Panc1 (cell line): ENCODE data around the gene YY1. TPM values are rescaled to one million over a fixed set of nuclear protein-coding genes. Genes with fewer than 3 reads are reported as not detected.

Experiments used
- ATAC-seq: fragments of 200-7000 bp; cut with Tn5 transposase; 2 replicates; pipeline ENCODE4 v1.9.1; 2020; ENCODE audit warnings: mild to moderate bottlenecking, moderate library complexity
- BruUV-seq: library from RNA; stranded (reverse); fragments of 400-500 nt; replicated peaks from 2 replicates; lab custom pipeline; 2021; lab: Mats Ljungman, UMichigan
- CTCF ChIA-PET: fragments of 300-600 bp; sonication (Branson Sonifier 250); formaldehyde crosslinking; loops from one replicate; lab custom pipeline; 2022; ENCODE audit warnings: antibody characterized with exemption; lab: Charles Lee
- POLR2A ChIA-PET: fragments of 300-600 bp; sonication (Branson Sonifier 250); formaldehyde crosslinking; loops from one replicate; lab custom pipeline; 2022; ENCODE audit warnings: antibody characterized with exemption; lab: Charles Lee
- DNase-seq: peaks from one replicate; pipeline ENCODE4 v3.0.0-alpha.2; 2010; ENCODE audit warnings: low read depth, low spot score
- H3K27ac ChIP-seq: 2 replicates; pipeline ENCODE4 v1.5.1; 2011; ENCODE audit warnings: mild to moderate bottlenecking, low read length, inconsistent platforms
- H3K27me3 ChIP-seq: fragments of 200-500 bp; sonication (Bioruptor generic); 2 replicates; pipeline ENCODE4 v1.6.0; 2014; ENCODE audit warnings: low read length, inconsistent platforms; ENCODE audit not compliant: control insufficient read depth, insufficient read depth
- H3K36me3 ChIP-seq: fragments of 200-500 bp; sonication (Bioruptor generic); 2 replicates; pipeline ENCODE4 v1.5.1; 2014; ENCODE audit warnings: inconsistent platforms, mild to moderate bottlenecking, low read length, moderate library complexity; ENCODE audit not compliant: control insufficient read depth, insufficient read depth
- H3K4me1 ChIP-seq: 2 replicates; pipeline ENCODE4 v1.5.1; 2011; ENCODE audit warnings: inconsistent platforms, mild to moderate bottlenecking, low read length, moderate library complexity; ENCODE audit not compliant: control insufficient read depth, insufficient read depth
- H3K4me3 ChIP-seq, 2 experiments: 2 replicates each; pipeline ENCODE4 v1.5.1; 2011 to 2012; ENCODE audit warnings: low read depth in 2 of 2, low read length in 2 of 2, mild to moderate bottlenecking in 2 of 2, inconsistent platforms in 1 of 2, moderate library complexity in 1 of 2
- H3K9me3 ChIP-seq: fragments of 200-500 bp; sonication (Bioruptor generic); 2 replicates; pipeline ENCODE4 v1.5.1; 2014; ENCODE audit warnings: low read depth, mild to moderate bottlenecking, inconsistent platforms, low read length, moderate library complexity; ENCODE audit not compliant: control insufficient read depth, insufficient read depth
- POLR2AphosphoS5 ChIP-seq: IDR thresholded peaks from 2 replicates; pipeline ENCODE4 v1.6.1; 2012; ENCODE audit warnings: mild to moderate bottlenecking, low read depth, low read length, moderate library complexity
- SIN3A ChIP-seq: IDR thresholded peaks from 2 replicates; pipeline ENCODE4 v1.6.1; 2012; ENCODE audit warnings: low read depth, mild to moderate bottlenecking, low read length, moderate library complexity, borderline replicate concordance; ENCODE audit not compliant: insufficient read depth
- TCF7L2 ChIP-seq: IDR thresholded peaks from 2 replicates; pipeline ENCODE4 v1.6.1; 2011; ENCODE audit warnings: mild to moderate bottlenecking, low read depth, low read length, inconsistent platforms
- in situ Hi-C: cut with HindIII; loops from 2 replicates; pipeline ENCODE4 v1.10.0; 2016; ENCODE audit warnings: low sequenced_read_pairs, low pct_unique_long_range_greater_than_20kb
- intact Hi-C: fragments of 100-400 bp; cut with micrococcal nuclease; formaldehyde crosslinking; loops from one replicate; pipeline ENCODE4 v1.10.0; 2022; ENCODE audit not compliant: unreplicated experiment
- total RNA-seq: library from RNA; stranded (reverse); gene quantifications from one replicate; pipeline ENCODE4 v1.2.1, GENCODE V29; 2021; ENCODE audit not compliant: unreplicated experiment
- TF ChIP-seq, protein P1 (sequence below), 2 experiments: IDR thresholded peaks; 2 replicates each; pipeline ENCODE4 v1.6.1; 2011 to 2012; ENCODE audit warnings: low read depth in 2 of 2, control low read depth in 1 of 2, low read length in 1 of 2, mild to moderate bottlenecking in 1 of 2, moderate library complexity in 1 of 2; ENCODE audit not compliant: insufficient read depth in 1 of 2
- TF ChIP-seq, protein P2 (sequence below): fragments of 450-650 bp; IDR thresholded peaks from 2 replicates; pipeline ENCODE4 v1.5.1; 2017; ENCODE audit warnings: mild to moderate bottlenecking

Gene YY1
- total RNA-seq, 1 experiment from 2014 or later, result 71.3 TPM

DNA sequence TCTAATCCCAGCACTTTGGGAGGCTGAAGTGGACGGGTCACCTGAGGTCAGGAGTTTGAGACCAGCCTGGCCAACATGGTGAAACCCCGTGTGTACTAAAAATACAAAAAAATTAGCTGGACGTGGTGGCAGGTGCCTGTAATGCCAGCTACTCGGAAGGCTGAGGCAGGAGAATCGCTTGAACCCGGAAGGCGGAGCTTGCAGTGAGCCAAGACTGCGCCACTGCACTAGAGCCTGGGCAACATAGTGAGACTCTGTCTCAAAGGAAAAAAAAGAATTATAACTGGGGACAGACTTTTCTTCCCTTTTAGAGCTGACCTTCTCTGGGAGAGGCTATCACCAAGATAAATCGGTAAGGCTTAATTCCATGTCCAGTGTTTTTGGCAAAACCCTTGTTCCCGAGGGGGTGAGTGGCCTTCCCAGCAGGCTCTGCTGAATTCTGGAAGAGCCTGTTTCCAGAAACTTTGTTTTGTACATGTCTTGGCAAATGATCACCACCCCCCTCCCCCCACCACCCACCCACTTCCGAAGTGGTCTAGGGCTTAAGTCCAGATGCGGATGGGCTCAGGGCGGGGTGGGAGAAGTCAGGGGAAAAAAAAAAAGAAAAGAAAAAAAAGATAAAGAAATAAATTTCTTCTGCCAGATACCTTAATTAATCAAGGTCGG lies 47.2 kb upstream of the YY1 start:
- Histone ChIP-seq H3K4me3 (no peak overlapping the region), H3K9me3 (no peaks in the 10 kb centered on the region), H3K27ac (no peak overlapping the region; the same call in 1 of the 2 replicates), H3K36me3 (no peaks in the 10 kb centered on the region), H3K27me3 (no peaks in the 10 kb centered on the region), H3K4me1 (peaks cover 8% of the 10 kb centered on the region)
- TF ChIP-seq, protein P1, sequence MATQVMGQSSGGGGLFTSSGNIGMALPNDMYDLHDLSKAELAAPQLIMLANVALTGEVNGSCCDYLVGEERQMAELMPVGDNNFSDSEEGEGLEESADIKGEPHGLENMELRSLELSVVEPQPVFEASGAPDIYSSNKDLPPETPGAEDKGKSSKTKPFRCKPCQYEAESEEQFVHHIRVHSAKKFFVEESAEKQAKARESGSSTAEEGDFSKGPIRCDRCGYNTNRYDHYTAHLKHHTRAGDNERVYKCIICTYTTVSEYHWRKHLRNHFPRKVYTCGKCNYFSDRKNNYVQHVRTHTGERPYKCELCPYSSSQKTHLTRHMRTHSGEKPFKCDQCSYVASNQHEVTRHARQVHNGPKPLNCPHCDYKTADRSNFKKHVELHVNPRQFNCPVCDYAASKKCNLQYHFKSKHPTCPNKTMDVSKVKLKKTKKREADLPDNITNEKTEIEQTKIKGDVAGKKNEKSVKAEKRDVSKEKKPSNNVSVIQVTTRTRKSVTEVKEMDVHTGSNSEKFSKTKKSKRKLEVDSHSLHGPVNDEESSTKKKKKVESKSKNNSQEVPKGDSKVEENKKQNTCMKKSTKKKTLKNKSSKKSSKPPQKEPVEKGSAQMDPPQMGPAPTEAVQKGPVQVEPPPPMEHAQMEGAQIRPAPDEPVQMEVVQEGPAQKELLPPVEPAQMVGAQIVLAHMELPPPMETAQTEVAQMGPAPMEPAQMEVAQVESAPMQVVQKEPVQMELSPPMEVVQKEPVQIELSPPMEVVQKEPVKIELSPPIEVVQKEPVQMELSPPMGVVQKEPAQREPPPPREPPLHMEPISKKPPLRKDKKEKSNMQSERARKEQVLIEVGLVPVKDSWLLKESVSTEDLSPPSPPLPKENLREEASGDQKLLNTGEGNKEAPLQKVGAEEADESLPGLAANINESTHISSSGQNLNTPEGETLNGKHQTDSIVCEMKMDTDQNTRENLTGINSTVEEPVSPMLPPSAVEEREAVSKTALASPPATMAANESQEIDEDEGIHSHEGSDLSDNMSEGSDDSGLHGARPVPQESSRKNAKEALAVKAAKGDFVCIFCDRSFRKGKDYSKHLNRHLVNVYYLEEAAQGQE (IDR thresholded peaks at IDR 0.05; ENCODE audit: insufficient read depth in 1 of 2, low read depth in 2 of 2, low read length in 1 of 2), result no peak
- TF ChIP-seq TCF7L2 (no peak), SIN3A (no peak), POLR2AphosphoS5 (no peak)
- TF ChIP-seq, protein P2, sequence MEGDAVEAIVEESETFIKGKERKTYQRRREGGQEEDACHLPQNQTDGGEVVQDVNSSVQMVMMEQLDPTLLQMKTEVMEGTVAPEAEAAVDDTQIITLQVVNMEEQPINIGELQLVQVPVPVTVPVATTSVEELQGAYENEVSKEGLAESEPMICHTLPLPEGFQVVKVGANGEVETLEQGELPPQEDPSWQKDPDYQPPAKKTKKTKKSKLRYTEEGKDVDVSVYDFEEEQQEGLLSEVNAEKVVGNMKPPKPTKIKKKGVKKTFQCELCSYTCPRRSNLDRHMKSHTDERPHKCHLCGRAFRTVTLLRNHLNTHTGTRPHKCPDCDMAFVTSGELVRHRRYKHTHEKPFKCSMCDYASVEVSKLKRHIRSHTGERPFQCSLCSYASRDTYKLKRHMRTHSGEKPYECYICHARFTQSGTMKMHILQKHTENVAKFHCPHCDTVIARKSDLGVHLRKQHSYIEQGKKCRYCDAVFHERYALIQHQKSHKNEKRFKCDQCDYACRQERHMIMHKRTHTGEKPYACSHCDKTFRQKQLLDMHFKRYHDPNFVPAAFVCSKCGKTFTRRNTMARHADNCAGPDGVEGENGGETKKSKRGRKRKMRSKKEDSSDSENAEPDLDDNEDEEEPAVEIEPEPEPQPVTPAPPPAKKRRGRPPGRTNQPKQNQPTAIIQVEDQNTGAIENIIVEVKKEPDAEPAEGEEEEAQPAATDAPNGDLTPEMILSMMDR, result no peak
- POLR2A ChIA-PET, result no interaction called here
- ATAC-seq (no peak), DNase-seq (no peak)
- no TSS peak for BruUV-seq
- intact Hi-C loops (no loop called here), in situ Hi-C loops (no loop called here)
- CTCF ChIA-PET, result no interaction called here

DNA sequence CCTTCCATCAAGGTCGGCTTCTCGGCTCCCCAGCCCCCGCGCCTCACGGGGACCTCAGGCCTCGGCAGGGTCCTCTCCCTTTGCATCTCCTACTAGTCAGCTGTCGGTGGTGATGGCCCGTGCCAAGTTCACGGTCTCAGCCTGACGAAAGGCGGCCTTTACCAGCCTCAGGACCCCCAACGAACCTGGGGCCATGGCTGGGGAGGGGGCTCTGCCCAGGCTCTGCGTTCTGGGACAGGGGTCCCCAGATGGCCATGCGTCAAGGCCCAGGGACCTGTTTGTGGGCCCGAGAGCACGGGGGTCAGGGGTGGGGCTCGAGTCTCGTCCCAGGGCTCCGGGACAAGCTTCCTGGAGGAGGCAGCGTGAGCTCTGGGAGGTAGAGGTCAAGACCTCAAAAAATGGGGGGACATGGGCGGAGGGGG lies 46.7 kb upstream of the YY1 start:
- in situ Hi-C loops, result no loop called here
- BruUV-seq, result no TSS peak
- DNase-seq, result no peak
- no peaks in the 10 kb centered on the region for H3K36me3 ChIP-seq
- ATAC-seq, result no peak; the same call in 1 of the 2 replicates
- H3K27me3 ChIP-seq, result no peaks in the 10 kb centered on the region
- intact Hi-C loops, result no loop called here
- H3K4me3 ChIP-seq, result peak overlapping the region; percentile 40 to 54
- CTCF ChIA-PET, result interaction anchor here (0.6 to 0.7 kb wide), 2 partner anchors 46 to 89 kb away, joined by 3 to 4 read pairs; no protein-coding TSS in a partner anchor
- TF ChIP-seq SIN3A (no peak), POLR2AphosphoS5 (no peak), TCF7L2 (no peak)
- TF ChIP-seq, protein P1 (IDR thresholded peaks at IDR 0.05; ENCODE audit: insufficient read depth in 1 of 2, low read depth in 2 of 2, low read length in 1 of 2), result no peak
- TF ChIP-seq, protein P2, result no peak
- peak overlapping the region; percentile 85 for H3K27ac ChIP-seq
- peaks cover 8% of the 10 kb centered on the region for H3K4me1 ChIP-seq
- no peaks in the 10 kb centered on the region for H3K9me3 ChIP-seq
- POLR2A ChIA-PET, result interaction anchor here (0.6 kb wide), 1 partner anchor 233 kb away, joined by 3 read pairs; no protein-coding TSS in a partner anchor
